Memory B cell (primary cell): ENCODE results near the gene NSMCE3.

ENCODE experiments used
- ATAC-seq: fragments of 150-1000 bp; cut with Tn5 transposase; 2 replicates; pipeline ENCODE4 v1.10.0; 2021; ENCODE audit warnings: low read depth, mild to moderate bottlenecking, moderate library complexity
- DNase-seq, 2 donors: peaks; one replicate each; pipeline ENCODE4 v3.0.0; 2022; ENCODE audit warnings: low spot score in 2 of 2
- H3K27ac Mint-ChIP-seq: one replicate; pipeline ENCODE4 v1.8.0; 2022; ENCODE audit warnings: mild to moderate bottlenecking, moderate library complexity, mixed read lengths
- H3K27me3 Mint-ChIP-seq: one replicate; pipeline ENCODE4 v1.8.0; 2022; ENCODE audit warnings: mixed read lengths
- H3K36me3 Mint-ChIP-seq: one replicate; pipeline ENCODE4 v1.8.0; 2022; ENCODE audit warnings: mild to moderate bottlenecking, mixed read lengths
- H3K4me1 Mint-ChIP-seq: one replicate; pipeline ENCODE4 v1.8.0; 2022; ENCODE audit warnings: mixed read lengths
- H3K4me3 Mint-ChIP-seq: one replicate; pipeline ENCODE4 v1.8.0; 2022; ENCODE audit warnings: mild to moderate bottlenecking, moderate library complexity, mixed read lengths
- H3K9me3 Mint-ChIP-seq: one replicate; pipeline ENCODE4 v1.8.0; 2022; ENCODE audit warnings: mixed read lengths

The NSMCE3 gene

GRCh38 chr15:29283381-29283780, 13.8 kb upstream of the NSMCE3 start:
- peaks cover 3% of the 10 kb centered on the region for H3K9me3 Mint-ChIP-seq
- H3K4me1 Mint-ChIP-seq, result no peaks in the 10 kb centered on the region
- ATAC-seq (no peak), DNase-seq (no peak)
- H3K4me3 Mint-ChIP-seq, result no peak overlapping the region
- H3K27me3 Mint-ChIP-seq, result peaks cover 16% of the 10 kb centered on the region
- no peaks in the 10 kb centered on the region for H3K36me3 Mint-ChIP-seq
- H3K27ac Mint-ChIP-seq, result no peak overlapping the region

GRCh38 chr15:29280514-29280913, 10.9 kb upstream of the NSMCE3 start:
- Mint-ChIP-seq H3K9me3 (peaks cover 3% of the 10 kb centered on the region), H3K4me1 (no peaks in the 10 kb centered on the region), H3K27me3 (peaks cover 10% of the 10 kb centered on the region), H3K27ac (no peak overlapping the region), H3K4me3 (no peak overlapping the region), H3K36me3 (no peaks in the 10 kb centered on the region)
- no peak for DNase-seq
- ATAC-seq, result no peak

- no peak for ATAC-seq
- peaks cover 3% of the 10 kb centered on the region for H3K9me3 Mint-ChIP-seq
- DNase-seq, result no peak
- H3K4me3 Mint-ChIP-seq, result no peak overlapping the region
- no peaks in the 10 kb centered on the region for H3K36me3 Mint-ChIP-seq
- H3K27me3 Mint-ChIP-seq, result peaks cover 3% of the 10 kb centered on the region
- no peaks in the 10 kb centered on the region for H3K4me1 Mint-ChIP-seq
- H3K27ac Mint-ChIP-seq, result no peak overlapping the region
Measured at GRCh38 chr15:29278436-29279105, 8.9 kb upstream of the NSMCE3 start.

- DNase-seq, result no peak
- no peak overlapping the region for H3K4me3 Mint-ChIP-seq
- peaks cover 2% of the 10 kb centered on the region for H3K4me1 Mint-ChIP-seq
- H3K36me3 Mint-ChIP-seq, result peaks cover 2% of the 10 kb centered on the region
- H3K27ac Mint-ChIP-seq, result no peak overlapping the region
- peaks cover 3% of the 10 kb centered on the region for H3K27me3 Mint-ChIP-seq
- no peaks in the 10 kb centered on the region for H3K9me3 Mint-ChIP-seq
- ATAC-seq, result no peak
Measured at GRCh38 chr15:29276366-29276765, 6.7 kb upstream of the NSMCE3 start.

GRCh38 chr15:29275855-29276254, 6.2 kb upstream of the NSMCE3 start:
- no peak overlapping the region for H3K4me3 Mint-ChIP-seq
- no peak for DNase-seq
- no peak overlapping the region for H3K27ac Mint-ChIP-seq
- H3K27me3 Mint-ChIP-seq, result peaks cover 3% of the 10 kb centered on the region
- H3K4me1 Mint-ChIP-seq, result peaks cover 2% of the 10 kb centered on the region
- no peak for ATAC-seq
- peaks cover 2% of the 10 kb centered on the region for H3K36me3 Mint-ChIP-seq
- H3K9me3 Mint-ChIP-seq, result no peaks in the 10 kb centered on the region

- Mint-ChIP-seq H3K4me1 (peaks cover 4% of the 10 kb centered on the region), H3K4me3 (no peak overlapping the region), H3K27me3 (no peaks in the 10 kb centered on the region), H3K9me3 (no peaks in the 10 kb centered on the region), H3K36me3 (peaks cover 2% of the 10 kb centered on the region), H3K27ac (no peak overlapping the region)
- ATAC-seq (no peak), DNase-seq (no peak)
Measured at GRCh38 chr15:29274946-29275345, 5.3 kb upstream of the NSMCE3 start.

GRCh38 chr15:29272219-29272618, 2.6 kb upstream of the NSMCE3 start:
- peaks cover 16% of the 10 kb centered on the region for H3K4me1 Mint-ChIP-seq
- DNase-seq, result no peak
- no peak overlapping the region for H3K4me3 Mint-ChIP-seq

GRCh38 chr15:29270976-29271375, 1.4 kb upstream of the NSMCE3 start:
- Mint-ChIP-seq H3K4me1 (peaks cover 27% of the 10 kb centered on the region), H3K27me3 (no peaks in the 10 kb centered on the region), H3K4me3 (no peak overlapping the region), H3K9me3 (peaks cover 2% of the 10 kb centered on the region), H3K36me3 (peaks cover 11% of the 10 kb centered on the region), H3K27ac (peak overlapping the region; percentile 96)
- no peak for ATAC-seq
- no peak for DNase-seq

More at GRCh38 chr15:29272219-29272618, 2.6 kb upstream of the NSMCE3 start:
- H3K9me3 Mint-ChIP-seq, result peaks cover 2% of the 10 kb centered on the region
- peaks cover 4% of the 10 kb centered on the region for H3K36me3 Mint-ChIP-seq
- no peak for ATAC-seq
- H3K27me3 Mint-ChIP-seq, result no peaks in the 10 kb centered on the region
- H3K27ac Mint-ChIP-seq, result no peak overlapping the region

- DNase-seq (peak in 1 of 2 donors; percentile 21), ATAC-seq (peak; percentile 17)
- H3K4me3 Mint-ChIP-seq, result peak overlapping the region; percentile 92
- H3K9me3 Mint-ChIP-seq, result peaks cover 3% of the 10 kb centered on the region
- peak overlapping the region; percentile 96 for H3K27ac Mint-ChIP-seq
- peaks cover 14% of the 10 kb centered on the region for H3K36me3 Mint-ChIP-seq
- H3K4me1 Mint-ChIP-seq, result peaks cover 31% of the 10 kb centered on the region
- H3K27me3 Mint-ChIP-seq, result no peaks in the 10 kb centered on the region
Measured at GRCh38 chr15:29270169-29270955, 740 bp upstream of the NSMCE3 start.

GRCh38 chr15:29268706-29269484, 727 bp downstream of the NSMCE3 start:
- H3K4me3 Mint-ChIP-seq, result peak overlapping the region; percentile 95
- H3K27me3 Mint-ChIP-seq, result no peaks in the 10 kb centered on the region
- ATAC-seq (peak; percentile 26), DNase-seq (no peak)
- peaks cover 31% of the 10 kb centered on the region for H3K4me1 Mint-ChIP-seq
- peaks cover 3% of the 10 kb centered on the region for H3K9me3 Mint-ChIP-seq
- peak overlapping the region; percentile 96 for H3K27ac Mint-ChIP-seq
- peaks cover 14% of the 10 kb centered on the region for H3K36me3 Mint-ChIP-seq

- Mint-ChIP-seq H3K27me3 (no peaks in the 10 kb centered on the region), H3K4me1 (peaks cover 30% of the 10 kb centered on the region), H3K9me3 (peaks cover 3% of the 10 kb centered on the region), H3K36me3 (peaks cover 12% of the 10 kb centered on the region), H3K27ac (no peak overlapping the region), H3K4me3 (no peak overlapping the region)
- DNase-seq (no peak), ATAC-seq (no peak)
Measured at GRCh38 chr15:29266052-29266582, 3.5 kb downstream of the NSMCE3 start.

GRCh38 chr15:29263289-29263688, 6.3 kb downstream of the NSMCE3 start:
- Mint-ChIP-seq H3K27me3 (no peaks in the 10 kb centered on the region), H3K9me3 (peaks cover 3% of the 10 kb centered on the region), H3K4me3 (no peak overlapping the region), H3K36me3 (peaks cover 12% of the 10 kb centered on the region), H3K4me1 (peaks cover 18% of the 10 kb centered on the region), H3K27ac (no peak overlapping the region)
- ATAC-seq (no peak), DNase-seq (no peak)

GRCh38 chr15:29262738-29263137, 6.9 kb downstream of the NSMCE3 start:
- DNase-seq, result no peak
- ATAC-seq, result no peak
- Mint-ChIP-seq H3K9me3 (peaks cover 3% of the 10 kb centered on the region), H3K4me1 (peaks cover 18% of the 10 kb centered on the region), H3K27me3 (no peaks in the 10 kb centered on the region), H3K36me3 (peaks cover 12% of the 10 kb centered on the region), H3K4me3 (no peak overlapping the region), H3K27ac (no peak overlapping the region)

- H3K4me3 Mint-ChIP-seq, result no peak overlapping the region
- no peak overlapping the region for H3K27ac Mint-ChIP-seq
- no peak for DNase-seq
- ATAC-seq, result no peak
- H3K4me1 Mint-ChIP-seq, result peaks cover 4% of the 10 kb centered on the region
- H3K27me3 Mint-ChIP-seq, result no peaks in the 10 kb centered on the region
- H3K9me3 Mint-ChIP-seq, result peaks cover 1% of the 10 kb centered on the region
- peaks cover 3% of the 10 kb centered on the region for H3K36me3 Mint-ChIP-seq
Measured at GRCh38 chr15:29260896-29261295, 8.7 kb downstream of the NSMCE3 start.
